ENCODE measurements around the gene SLX9.

SLX9 gene

DNA sequence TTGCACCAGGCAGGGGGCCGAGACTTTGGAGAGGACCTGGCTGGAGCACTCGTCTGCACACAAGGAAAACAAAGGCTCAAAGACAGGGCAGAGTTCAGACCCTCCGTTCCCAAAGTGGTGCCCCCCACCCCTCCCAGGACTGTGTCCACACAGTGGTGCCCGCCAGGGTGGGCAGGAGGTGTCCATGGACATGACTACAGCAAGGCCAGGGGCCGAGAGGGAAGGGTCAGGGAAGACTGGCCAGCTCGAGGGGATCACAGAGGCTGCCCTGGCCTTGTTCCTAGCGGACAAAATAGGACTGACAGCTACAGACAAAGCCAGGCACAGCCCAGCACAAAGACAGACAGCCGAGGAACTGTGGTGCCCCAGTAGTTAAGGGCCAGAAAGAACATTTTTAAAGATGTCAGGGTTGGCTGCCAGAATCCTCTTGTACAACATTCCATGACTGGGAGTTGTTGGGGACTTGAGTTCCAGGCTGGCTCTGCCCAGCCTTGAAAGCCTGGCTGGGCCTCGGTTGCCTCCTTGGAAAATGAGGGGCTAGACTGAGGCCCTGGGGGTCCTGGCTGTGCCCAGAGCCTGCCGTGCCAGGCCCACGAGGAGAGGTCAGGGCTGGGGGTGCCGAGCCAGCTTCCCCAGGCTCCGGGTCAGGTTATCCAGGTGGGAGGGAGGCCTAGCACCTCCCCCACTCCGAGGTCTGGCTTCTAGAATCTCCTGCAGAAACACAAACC is 63.7 kb downstream of the SLX9 start:
- DNase-seq (ENCODE audit: low spot score): no peak

DNA sequence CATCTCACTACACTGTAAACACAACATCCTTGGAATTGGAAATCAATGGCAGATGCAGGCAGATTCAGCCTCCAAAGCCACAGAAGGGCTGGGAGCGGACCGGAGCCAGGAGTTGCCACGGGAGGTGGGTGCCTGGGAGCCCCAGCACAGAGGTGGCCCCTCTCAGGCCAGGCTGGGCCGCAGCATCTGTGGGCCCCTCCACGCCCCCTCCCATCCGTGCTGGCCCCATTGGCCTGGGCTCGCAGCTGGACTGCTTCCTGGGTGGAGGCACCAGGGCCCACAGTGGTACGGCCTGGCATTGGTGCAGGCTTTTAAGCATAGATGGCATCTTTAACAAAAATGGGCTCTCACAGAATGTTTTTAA is 64.2 kb downstream of the SLX9 start:
- no peak for DNase-seq (ENCODE audit: low spot score)

DNA sequence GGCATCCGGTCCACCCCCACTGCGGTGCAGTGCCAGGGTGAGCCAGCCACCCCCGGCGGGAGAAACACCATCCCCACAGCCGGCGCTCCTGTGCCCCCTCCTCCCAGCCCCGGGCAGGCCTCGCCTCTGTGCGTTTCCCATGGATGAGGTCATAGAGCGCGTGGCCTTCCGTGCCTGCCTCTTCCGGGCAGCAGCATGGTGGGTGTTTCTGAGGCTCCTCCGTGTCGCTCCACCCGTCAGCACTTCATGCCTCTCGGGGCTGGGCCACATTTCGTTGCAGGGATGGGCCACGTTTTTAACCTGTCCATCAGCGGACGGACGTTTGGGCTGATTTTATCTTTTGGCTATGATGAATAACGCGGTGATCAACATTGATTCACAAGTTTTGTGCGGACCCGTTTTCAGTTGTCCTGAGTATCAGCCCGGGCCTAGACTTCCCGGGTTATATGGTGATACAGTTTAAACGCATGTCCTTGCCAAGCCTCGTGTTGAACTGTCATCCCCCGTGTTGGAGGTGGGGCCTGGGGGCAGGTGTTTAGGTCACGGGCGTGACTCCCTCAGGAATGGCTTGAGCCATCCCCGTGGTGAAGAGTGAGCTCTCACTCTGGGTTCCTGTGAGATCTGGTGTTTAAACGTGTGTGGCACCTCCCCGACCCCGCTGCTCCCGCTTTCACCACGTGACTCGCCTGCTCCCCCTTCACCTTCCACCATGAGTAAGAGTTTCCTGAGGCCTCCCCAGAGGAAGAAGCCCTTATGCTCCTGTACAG is 64.8 kb downstream of the SLX9 start:
- no peak for DNase-seq (ENCODE audit: low spot score)

DNA sequence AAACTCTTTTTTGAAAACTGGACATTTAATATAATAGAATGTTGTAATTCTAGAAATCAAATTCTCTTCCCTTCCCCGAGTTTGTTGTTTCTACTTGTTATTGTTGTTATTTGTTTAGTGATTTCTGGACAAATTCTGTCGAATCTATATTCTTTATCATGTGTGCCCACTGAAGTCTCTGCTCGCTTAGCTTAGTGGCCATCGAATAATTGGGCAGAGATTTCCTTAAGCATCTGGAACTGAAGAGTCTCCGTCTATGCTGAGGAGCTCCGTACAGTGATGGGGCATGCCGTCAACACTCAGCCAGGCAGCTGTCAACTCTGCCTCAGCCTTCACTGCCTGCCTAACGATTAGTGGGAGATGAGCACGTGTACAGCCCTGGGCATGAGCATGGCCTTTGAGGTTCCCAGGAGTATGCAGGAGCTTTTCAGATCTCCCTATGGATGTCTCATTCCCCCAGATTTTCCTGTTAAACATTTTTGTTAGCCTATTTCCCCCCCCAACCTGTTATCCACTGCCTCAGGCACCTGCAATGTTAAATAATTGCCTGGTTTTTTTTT is 66.8 kb downstream of the SLX9 start:
- no peak for DNase-seq (ENCODE audit: low spot score)

DNA sequence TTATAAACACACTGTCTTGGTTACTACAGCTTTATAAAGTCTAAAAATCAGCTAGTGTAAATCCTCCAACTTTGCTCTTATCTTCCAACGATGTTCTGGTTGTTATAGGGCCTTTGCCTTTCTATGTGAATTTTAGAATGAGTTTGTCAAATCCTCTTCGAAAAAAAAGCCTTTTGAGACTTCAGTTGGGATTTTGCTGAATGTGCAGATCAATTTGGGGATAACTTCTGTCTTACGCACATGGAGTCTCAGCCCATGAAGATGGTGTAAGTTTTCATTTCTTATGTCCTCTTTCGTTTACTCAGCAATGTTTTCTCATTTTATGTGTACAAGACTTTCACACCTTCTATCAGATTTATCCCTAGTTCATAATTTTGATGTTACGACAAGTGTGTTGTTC is 69.8 kb downstream of the SLX9 start:
- no peak for DNase-seq (ENCODE audit: low spot score)

DNA sequence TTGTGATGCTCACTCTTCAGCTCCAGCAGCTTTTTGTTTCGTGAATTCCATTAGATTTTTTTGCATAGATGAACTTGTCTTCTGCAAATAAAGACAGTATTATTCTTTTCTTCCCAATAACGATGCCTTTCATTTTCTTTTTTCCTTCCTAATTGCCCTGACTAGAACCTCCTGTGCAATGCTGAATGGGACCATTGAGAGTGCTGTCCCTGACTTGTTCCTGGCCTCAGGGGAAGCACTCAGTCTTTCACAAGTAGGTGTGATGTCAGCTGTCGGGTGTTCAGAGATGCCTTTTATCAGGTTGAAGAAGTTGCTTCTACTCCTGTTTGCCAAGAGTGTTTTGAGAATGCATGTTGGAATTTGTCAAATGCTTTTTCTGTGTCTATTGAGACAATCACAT is 70.3 kb downstream of the SLX9 start:
- no peak for DNase-seq (ENCODE audit: low spot score)

DNA sequence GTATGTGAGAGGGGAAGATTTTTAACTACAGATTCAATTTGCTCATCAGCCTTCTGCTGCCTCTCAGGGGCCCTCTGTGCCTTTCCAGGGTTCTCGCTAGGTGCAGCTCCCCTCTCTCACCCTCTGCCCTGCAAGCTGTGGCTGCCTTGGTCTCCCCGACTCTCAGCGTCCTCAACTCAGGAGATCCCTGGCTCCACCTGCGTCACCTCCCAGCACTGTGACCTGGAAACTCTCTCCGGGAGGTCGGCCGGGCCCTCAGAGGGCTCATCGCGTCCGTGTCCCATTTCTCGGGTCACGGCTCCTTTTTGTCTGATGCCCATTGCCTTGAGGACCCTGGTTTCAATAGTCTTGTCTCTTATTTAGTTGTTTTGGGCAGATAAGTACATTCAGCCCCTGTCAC is 71.0 kb downstream of the SLX9 start:
- DNase-seq (ENCODE audit: low spot score): no peak

DNA sequence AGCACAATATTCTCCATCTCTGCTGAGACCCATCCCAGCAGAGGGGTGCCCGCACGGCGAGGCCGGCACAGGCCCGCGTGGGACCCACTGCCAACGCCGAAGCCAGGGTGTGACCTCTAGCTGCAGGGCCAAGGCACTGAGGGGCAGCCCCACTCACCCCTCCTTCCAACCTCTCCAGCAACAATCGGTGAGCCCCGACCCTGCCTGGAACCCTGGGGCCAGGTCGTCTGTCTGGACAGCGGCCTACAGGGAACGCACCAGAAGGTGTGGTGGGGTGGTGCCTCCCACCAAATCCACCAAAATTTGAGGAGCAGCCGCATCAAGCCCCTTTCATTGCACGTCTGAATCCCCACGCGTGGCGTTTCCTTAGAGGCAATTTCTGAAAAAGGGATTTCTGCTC is 71.6 kb downstream of the SLX9 start:
- DNase-seq (ENCODE audit: low spot score): no peak

DNA sequence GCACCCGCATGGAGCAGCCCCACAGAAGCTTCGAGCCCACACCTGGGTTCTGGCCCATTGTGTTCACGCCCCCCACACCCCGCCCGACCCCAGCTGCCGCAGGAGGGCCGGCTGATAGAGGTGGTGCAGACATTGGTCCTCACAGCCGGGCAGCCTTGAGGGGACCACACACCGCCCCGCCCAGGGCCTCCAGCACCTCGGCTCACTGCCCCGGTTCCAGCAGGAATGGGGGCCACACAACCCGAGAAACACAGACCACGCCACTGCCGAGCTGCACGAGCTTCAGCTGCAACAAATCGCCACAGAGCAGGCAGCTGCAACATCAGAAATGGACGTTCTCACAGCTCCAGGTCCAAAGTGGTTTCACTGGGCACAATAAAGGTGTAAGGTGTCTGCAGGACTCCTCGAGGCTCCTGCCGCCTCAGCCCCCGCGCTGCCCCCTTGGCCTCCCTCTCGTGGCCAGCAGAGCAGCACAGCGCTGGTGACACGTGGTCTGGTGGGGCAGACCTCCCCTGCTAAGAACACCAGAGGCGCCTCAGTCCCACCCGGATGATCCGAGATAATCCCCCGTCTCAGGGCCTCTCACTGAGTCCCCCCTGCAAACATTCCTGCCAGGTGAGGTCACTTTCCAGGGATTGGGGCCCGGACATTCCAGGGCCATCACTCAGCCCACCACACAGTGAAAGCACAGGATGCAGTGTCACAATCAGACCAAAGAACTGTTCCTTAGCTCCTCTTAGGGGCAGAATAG is 72.3 kb downstream of the SLX9 start:
- DNase-seq (ENCODE audit: low spot score): peak; percentile 76

DNA sequence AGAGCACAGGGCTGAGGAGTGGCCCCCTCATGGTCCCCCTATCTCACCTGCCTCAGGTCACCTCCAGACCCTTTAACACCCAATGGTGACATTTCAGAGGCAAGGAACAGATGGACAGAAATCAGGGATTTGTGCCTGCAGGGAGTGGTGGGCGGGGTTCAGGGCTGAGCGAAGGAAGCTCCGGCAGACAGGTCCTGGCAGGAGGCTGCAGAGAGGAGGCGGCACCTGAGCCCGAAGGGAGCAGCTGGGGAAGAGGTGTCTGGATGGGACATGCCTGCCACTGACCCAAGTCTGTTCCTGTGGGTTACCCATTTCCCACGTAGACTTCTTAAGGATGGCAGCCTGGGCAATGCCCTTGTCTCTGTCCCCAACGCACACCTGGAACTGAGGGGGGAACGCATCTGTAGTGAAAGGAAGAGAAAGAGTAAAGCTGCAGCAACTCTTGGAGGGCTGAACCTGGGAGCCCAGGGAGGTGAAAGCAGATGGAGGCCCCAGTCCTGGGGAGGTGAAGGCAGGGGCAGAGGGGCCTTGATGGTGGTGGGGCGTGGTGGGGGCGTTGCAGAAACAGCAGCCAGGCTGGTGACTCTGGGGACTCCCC is 72.9 kb downstream of the SLX9 start:
- no peak for DNase-seq (ENCODE audit: low spot score)

DNA sequence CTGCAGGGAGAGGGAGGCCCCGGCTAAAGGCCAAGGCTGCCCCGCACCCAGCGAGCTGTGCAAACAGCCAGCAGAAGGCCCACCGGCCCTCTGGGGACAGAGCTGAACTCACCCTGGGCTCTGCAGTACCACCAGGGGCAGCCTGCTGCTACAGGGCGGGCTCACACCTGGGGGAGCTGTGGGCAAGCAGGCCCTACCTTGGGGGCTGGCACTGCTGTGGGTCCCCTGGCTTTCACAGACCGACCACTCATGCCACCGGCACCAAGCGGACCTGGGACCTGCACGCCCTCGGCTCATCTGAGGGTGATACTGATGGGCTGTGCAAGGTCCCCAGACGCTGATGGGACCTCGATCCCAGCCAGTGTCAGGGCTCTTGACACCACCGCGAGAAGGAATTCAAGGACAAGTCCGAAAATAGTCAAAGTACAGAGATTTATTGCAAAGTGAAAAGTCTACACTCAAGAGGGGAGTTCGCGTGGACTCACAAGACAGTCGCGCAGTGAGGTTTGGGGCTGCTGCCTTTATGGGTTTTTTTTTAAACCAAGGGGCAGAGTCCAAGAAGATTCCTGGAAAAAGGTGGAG is 73.5 kb downstream of the SLX9 start:
- no peak for DNase-seq (ENCODE audit: low spot score)

DNA sequence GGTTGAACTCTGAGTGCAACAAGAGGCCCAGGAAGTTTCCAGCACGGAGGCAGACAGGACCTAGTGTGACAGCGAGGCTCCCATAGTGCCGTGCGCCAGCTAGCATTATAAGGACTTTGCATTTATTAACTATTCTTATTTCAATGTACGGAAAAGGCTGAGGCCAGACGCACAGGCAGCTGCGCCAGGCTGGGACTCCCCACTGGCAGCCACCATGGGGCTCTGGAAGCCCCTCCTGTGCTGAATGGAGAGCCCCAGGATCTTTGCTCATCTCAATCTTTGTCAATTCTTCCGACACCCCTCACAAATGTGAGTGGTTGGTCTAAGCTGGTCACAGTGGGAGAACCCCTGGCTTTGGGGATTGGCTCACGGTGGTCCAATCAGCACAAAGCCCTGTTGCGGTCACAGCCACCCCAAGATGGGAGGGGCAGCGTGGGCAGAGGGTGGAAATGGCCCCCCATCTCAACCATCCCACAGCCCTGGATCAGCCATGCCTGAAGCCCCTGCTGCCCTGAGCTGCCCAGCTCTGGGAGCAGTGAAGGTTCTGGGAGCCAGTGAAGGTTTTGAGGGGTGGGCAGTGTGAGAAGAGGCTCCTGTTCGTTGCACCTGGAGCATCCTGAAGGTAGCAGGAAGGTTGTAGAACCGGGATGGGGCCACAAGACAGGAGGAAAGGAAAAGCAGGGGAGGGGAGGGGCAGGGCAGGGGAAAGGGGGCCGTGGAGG is 75.1 kb downstream of the SLX9 start:
- DNase-seq (ENCODE audit: low spot score): no peak

DNA sequence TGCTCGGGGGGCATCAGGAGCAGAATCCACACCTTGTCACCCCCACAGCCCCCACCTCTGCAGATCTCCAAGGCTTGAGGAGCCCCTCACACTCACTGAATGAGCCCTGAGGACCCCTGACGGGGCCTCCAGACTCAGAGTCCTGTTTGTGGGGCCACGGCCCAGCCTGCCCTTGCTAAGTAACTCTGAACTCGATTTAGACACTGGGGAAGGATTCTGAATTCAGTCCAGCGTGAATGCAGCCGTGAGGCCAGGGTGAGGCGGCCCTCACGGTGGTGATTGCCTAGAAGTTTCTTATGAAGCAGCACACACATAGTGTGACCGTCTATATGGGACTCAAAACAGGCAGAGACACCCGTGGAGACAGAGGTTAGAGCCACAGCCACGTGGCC is 75.6 kb downstream of the SLX9 start:
- DNase-seq (ENCODE audit: low spot score): no peak

DNA sequence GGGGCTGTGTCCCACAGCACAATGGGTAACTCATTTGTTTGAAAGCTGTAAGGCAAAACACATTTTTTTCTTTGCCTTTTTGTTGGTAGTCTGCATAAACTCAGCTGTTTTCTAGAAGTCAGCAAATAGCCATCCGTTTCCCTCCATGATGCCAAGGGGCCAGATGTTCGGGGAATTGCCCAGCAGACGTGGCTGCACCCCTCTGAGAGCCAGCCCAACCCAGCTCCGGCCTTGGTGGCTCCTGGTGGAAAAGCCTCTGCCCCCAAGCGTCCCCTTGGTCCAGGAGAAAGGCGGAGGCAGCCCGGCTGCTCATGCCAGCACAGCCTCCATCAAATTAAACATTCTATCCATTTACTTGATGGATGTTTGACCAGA is 76.2 kb downstream of the SLX9 start:
- no peak for DNase-seq (ENCODE audit: low spot score)

DNA sequence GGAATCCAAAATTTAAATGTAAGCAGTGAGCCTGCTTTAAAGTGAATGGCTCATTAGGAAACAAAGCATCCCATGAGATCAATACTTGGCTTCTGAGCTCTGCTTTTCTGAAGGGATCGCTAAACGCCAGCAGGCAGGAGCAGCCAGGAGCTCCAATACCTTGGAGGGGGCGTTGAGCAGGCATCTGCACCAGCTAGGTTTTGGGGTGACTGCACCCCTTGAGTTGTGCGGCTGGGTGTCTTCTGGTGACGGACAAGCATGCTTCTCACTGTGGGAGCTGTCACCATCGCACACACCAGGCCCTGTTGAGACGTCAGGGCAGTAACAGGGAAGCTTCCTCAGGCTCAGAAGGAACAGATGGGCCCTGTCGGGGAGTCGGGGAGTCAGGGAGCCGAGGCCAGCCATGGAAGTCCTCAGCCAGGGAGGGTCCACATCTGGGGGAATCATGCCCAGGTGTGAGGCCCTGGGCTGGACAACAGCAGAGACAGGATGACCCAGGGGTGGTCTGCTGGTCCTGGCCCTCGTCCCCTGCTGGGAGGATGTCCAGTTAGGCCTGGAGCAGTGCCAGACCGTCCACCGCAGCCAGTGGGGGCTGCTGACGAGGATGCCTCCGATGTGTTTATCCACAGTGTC is 76.7 kb downstream of the SLX9 start:
- no peak for DNase-seq (ENCODE audit: low spot score)

DNA sequence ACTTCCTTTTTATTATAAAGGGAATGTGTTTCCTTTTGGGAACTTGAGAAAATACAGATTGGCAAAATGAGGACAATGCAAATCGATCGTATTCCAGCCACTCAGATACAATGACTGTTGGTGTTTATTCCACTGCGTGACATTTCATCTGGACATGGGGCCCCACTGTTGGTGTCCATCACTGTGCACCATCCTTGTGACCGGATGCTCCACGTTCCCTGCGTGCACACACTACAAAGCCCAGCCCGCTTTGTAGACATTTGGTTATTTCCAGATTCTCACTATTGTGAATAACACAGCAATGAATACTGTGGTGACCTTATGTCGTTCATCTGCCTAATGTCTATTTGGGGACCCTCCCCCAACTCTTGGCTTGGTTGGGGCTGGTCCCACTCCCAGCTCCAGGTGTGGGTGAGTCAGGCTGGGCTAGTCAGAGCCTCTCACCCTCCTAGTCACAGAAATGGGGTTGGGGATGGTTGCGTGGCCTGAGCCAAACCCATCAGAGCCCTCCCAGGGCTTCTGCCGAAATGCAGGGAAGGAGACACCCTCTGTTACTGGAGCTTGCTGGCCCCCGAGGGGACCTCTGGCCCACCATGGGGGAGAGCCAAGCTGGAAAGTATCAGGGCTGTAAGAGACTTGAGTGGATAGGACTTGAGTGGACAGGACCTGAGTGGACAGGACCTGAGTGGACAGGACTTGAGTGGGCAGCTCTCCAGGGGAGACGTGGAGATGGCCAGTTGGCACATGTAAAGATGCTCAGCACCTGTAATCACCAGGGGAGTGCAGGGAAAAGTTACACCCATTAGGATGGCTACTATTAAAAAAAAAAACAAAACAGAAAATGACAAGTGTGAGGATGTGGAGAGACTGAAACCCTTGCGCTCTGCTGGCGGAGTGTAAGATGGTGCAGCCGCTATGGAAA is 77.5 kb downstream of the SLX9 start:
- DNase-seq (ENCODE audit: low spot score): no peak

DNA sequence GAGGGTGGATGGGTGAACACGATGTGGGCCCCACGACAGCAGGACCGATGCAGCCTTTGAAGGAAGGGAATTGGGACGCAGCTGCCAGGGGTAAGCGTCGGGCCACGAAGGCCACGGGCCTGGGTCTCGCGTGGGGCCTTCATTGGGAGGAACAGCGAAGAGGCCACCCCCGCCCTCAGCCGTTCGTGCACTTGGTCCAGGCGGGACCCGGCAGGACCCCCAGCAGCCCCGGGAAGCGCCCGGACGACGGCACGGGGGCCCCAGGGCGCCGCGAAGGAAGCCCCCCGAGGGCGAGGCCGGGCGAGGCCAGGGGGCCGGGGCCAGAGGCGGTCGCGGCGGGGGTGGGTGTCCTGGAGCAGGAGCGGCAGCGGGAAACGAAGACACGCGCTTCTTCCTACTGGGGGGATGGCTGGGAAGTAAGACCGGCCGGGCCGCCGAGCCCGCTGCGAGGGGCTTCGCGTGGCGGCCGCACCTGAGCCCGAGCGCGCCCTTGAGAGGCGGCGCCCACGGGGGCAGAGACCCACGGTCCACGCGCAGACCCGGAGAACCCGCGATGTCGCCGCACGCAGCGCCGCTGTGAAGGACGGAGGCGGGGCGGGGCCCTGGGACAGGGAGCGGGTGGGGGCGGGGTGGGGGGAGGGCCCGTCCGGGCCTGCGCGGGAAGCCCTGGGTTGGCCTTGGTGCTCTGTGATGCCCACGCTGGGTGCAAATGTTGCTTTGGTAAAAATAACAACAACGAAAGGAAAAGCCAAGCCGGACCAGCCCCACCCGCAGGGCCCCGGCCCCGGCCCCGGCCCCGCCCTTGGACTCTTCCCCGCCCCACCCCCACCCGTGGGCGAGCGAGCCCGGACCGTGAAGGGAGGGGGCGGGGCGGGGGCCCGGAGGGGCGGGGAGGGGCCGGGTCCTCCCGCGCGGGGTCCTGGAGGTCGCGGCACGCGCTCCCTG is 78.6 kb downstream of the SLX9 start:
- no peak for DNase-seq (ENCODE audit: low spot score)

DNA sequence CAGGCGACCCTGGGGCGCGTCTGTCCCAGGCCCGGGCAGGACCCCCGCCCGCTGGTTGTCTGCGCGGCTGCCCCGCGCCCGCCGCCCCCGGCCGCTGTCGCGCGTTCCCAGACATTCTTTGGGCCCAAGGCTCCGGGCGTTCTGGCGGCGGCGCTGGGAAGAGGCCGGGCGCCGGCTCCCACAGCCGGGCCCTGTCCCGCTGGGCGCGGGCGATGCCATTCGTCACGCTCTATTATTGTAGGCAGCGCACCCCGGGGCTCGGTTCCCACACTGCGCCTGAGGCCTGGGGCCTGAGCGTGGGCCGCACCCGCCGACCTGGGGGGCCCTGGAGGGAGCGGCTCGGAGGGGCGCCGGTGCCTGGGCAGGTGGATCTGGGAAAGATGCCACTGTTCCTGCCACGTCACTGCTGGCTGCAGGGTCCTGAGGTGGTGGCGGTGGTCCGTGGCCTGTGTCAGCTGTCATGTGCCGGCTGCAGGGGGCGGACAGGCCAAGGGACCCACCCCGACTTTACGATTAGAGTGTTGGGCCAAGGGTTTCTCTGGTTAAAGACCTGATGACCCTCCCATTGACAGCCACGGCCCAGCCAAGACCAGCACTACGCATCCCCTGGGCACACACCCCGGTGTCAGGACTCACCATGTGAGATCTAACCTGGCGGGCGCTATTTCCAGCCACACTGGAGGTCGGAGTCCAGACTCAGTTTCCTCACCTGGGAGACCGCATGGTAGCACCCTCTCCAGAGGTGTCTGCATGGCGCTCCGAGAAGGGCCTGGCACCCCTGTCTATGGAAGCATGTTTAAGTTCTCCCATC is 79.5 kb downstream of the SLX9 start:
- no peak for DNase-seq (ENCODE audit: low spot score)

Measured in D341Med (cell line).